Panc1 (cell line): ENCODE results near the gene GUCY2F. TPM values are rescaled to one million over a fixed set of nuclear protein-coding genes. Genes with fewer than 3 reads are reported as not detected.

ENCODE experiments used
- ATAC-seq: fragments of 200-7000 bp; cut with Tn5 transposase; 2 replicates; pipeline ENCODE4 v1.9.1; 2020; ENCODE audit warnings: mild to moderate bottlenecking, moderate library complexity
- BruUV-seq: library from RNA; stranded (reverse); fragments of 400-500 nt; replicated peaks from 2 replicates; lab custom pipeline; 2021; lab: Mats Ljungman, UMichigan
- CTCF ChIA-PET: fragments of 300-600 bp; sonication (Branson Sonifier 250); formaldehyde crosslinking; loops from one replicate; lab custom pipeline; 2022; ENCODE audit warnings: antibody characterized with exemption; lab: Charles Lee
- POLR2A ChIA-PET: fragments of 300-600 bp; sonication (Branson Sonifier 250); formaldehyde crosslinking; loops from one replicate; lab custom pipeline; 2022; ENCODE audit warnings: antibody characterized with exemption; lab: Charles Lee
- DNase-seq: peaks from one replicate; pipeline ENCODE4 v3.0.0-alpha.2; 2010; ENCODE audit warnings: low read depth, low spot score
- H3K27ac ChIP-seq: 2 replicates; pipeline ENCODE4 v1.5.1; 2011; ENCODE audit warnings: mild to moderate bottlenecking, low read length, inconsistent platforms
- H3K27me3 ChIP-seq: fragments of 200-500 bp; sonication (Bioruptor generic); 2 replicates; pipeline ENCODE4 v1.6.0; 2014; ENCODE audit warnings: low read length, inconsistent platforms; ENCODE audit not compliant: control insufficient read depth, insufficient read depth
- H3K36me3 ChIP-seq: fragments of 200-500 bp; sonication (Bioruptor generic); 2 replicates; pipeline ENCODE4 v1.5.1; 2014; ENCODE audit warnings: inconsistent platforms, mild to moderate bottlenecking, low read length, moderate library complexity; ENCODE audit not compliant: control insufficient read depth, insufficient read depth
- H3K4me1 ChIP-seq: 2 replicates; pipeline ENCODE4 v1.5.1; 2011; ENCODE audit warnings: inconsistent platforms, mild to moderate bottlenecking, low read length, moderate library complexity; ENCODE audit not compliant: control insufficient read depth, insufficient read depth
- H3K4me3 ChIP-seq, 2 experiments: 2 replicates each; pipeline ENCODE4 v1.5.1; 2011 to 2012; ENCODE audit warnings: low read depth in 2 of 2, low read length in 2 of 2, mild to moderate bottlenecking in 2 of 2, inconsistent platforms in 1 of 2, moderate library complexity in 1 of 2
- H3K9me3 ChIP-seq: fragments of 200-500 bp; sonication (Bioruptor generic); 2 replicates; pipeline ENCODE4 v1.5.1; 2014; ENCODE audit warnings: low read depth, mild to moderate bottlenecking, inconsistent platforms, low read length, moderate library complexity; ENCODE audit not compliant: control insufficient read depth, insufficient read depth
- CTCF ChIP-seq: fragments of 450-650 bp; IDR thresholded peaks from 2 replicates; pipeline ENCODE4 v1.5.1; 2017; ENCODE audit warnings: mild to moderate bottlenecking
- POLR2AphosphoS5 ChIP-seq: IDR thresholded peaks from 2 replicates; pipeline ENCODE4 v1.6.1; 2012; ENCODE audit warnings: mild to moderate bottlenecking, low read depth, low read length, moderate library complexity
- REST ChIP-seq, 2 experiments: IDR thresholded peaks; 2 replicates each; pipeline ENCODE4 v1.6.1; 2011 to 2012; ENCODE audit warnings: low read depth in 2 of 2, control low read depth in 1 of 2, low read length in 1 of 2, mild to moderate bottlenecking in 1 of 2, moderate library complexity in 1 of 2; ENCODE audit not compliant: insufficient read depth in 1 of 2
- SIN3A ChIP-seq: IDR thresholded peaks from 2 replicates; pipeline ENCODE4 v1.6.1; 2012; ENCODE audit warnings: low read depth, mild to moderate bottlenecking, low read length, moderate library complexity, borderline replicate concordance; ENCODE audit not compliant: insufficient read depth
- TCF7L2 ChIP-seq: IDR thresholded peaks from 2 replicates; pipeline ENCODE4 v1.6.1; 2011; ENCODE audit warnings: mild to moderate bottlenecking, low read depth, low read length, inconsistent platforms
- in situ Hi-C: cut with HindIII; loops from 2 replicates; pipeline ENCODE4 v1.10.0; 2016; ENCODE audit warnings: low sequenced_read_pairs, low pct_unique_long_range_greater_than_20kb
- intact Hi-C: fragments of 100-400 bp; cut with micrococcal nuclease; formaldehyde crosslinking; loops from one replicate; pipeline ENCODE4 v1.10.0; 2022; ENCODE audit not compliant: unreplicated experiment
- total RNA-seq: library from RNA; stranded (reverse); gene quantifications from one replicate; pipeline ENCODE4 v1.2.1, GENCODE V29; 2021; ENCODE audit not compliant: unreplicated experiment

GUCY2F gene
- total RNA-seq, 1 experiment from 2014 or later, result not detected

DNA sequence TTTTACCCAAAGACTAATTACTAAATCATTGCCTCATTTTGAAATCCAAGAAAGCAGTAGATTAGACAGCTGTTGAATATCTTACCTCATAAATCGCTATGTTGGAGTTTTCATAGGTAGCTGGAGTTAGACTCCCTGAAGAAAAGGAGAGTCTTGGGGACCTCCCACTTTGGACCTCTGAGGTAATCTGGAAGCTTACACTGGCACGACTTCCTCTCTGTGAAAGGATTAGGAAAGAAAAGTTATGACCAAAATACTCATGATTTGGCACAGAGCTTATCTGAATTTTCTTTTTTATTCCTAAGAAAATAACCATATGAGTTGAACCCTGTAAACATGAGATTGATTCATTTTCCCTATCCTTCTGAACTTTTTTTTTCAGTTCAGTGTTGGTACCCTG, 40.6 kb downstream of the GUCY2F start:
- no peak overlapping the region for H3K4me3 ChIP-seq
- BruUV-seq, result no TSS peak
- intact Hi-C loops (no loop called here), in situ Hi-C loops (no loop called here)
- ChIA-PET POLR2A (no interaction called here), CTCF (no interaction called here)
- H3K4me1 ChIP-seq, result no peaks in the 10 kb centered on the region
- TF ChIP-seq CTCF, result no peak
- TF ChIP-seq REST (IDR thresholded peaks at IDR 0.05; ENCODE audit: insufficient read depth in 1 of 2, low read depth in 2 of 2, low read length in 1 of 2), result no peak
- TF ChIP-seq POLR2AphosphoS5, result no peak
- no peak for TF ChIP-seq SIN3A
- no peak for TF ChIP-seq TCF7L2
- no peaks in the 10 kb centered on the region for H3K27me3 ChIP-seq
- no peak for ATAC-seq
- H3K27ac ChIP-seq, result no peak overlapping the region
- H3K36me3 ChIP-seq, result no peaks in the 10 kb centered on the region
- no peak for DNase-seq
- no peaks in the 10 kb centered on the region for H3K9me3 ChIP-seq

DNA sequence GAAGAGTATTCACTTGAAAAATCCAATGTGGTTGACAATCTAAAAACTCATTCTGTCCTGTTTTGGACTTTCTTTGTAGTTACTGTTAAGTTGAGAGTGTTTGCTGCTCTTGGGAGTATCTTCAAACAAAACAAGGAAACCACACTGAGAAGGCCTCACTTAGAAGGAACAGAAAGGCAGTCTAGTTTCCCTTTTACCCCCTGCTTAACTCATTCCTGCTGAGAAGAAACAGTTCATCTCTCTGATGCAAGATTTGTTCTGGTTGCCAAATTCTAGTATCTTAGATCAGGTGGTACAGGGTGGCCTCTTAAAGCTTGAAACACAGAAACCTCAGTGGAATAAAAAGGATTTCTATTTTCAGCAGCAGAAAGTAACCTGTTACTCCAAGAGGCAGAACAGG, 41.4 kb downstream of the GUCY2F start:
- DNase-seq, result no peak
- Histone ChIP-seq H3K27me3 (no peaks in the 10 kb centered on the region), H3K27ac (no peak overlapping the region), H3K9me3 (no peaks in the 10 kb centered on the region), H3K4me1 (no peaks in the 10 kb centered on the region), H3K4me3 (no peak overlapping the region), H3K36me3 (no peaks in the 10 kb centered on the region)
- no peak for TF ChIP-seq SIN3A
- no peak for TF ChIP-seq REST (IDR thresholded peaks at IDR 0.05; ENCODE audit: insufficient read depth in 1 of 2, low read depth in 2 of 2, low read length in 1 of 2)
- no peak for TF ChIP-seq POLR2AphosphoS5
- TF ChIP-seq TCF7L2, result no peak
- no peak for TF ChIP-seq CTCF
- intact Hi-C loops, result no loop called here
- no peak for ATAC-seq
- ChIA-PET CTCF (no interaction called here), POLR2A (no interaction called here)
- no TSS peak for BruUV-seq
- in situ Hi-C loops, result no loop called here
